H1 (cell line): ENCODE measurements around the gene SLC25A21.

Experiments used
- GABPA ChIP-seq: IDR thresholded peaks from 2 replicates; pipeline ENCODE4 v1.6.1; 2011; ENCODE audit warnings: mild to moderate bottlenecking, low read length, moderate library complexity, borderline replicate concordance; ENCODE audit not compliant: insufficient read depth
- GTF2F1 ChIP-seq: IDR thresholded peaks from 2 replicates; pipeline ENCODE4 v1.6.1; 2012; ENCODE audit warnings: low read depth, low read length, improper control_type of control experiment, borderline replicate concordance
- POLR2AphosphoS5 ChIP-seq: IDR thresholded peaks from 2 replicates; pipeline ENCODE4 v1.6.1; 2011; ENCODE audit warnings: low read depth, low read length
- TAF1 ChIP-seq: IDR thresholded peaks from 2 replicates; pipeline ENCODE4 v1.6.1; 2011; ENCODE audit warnings: mild to moderate bottlenecking, low read depth, low read length

DNA sequence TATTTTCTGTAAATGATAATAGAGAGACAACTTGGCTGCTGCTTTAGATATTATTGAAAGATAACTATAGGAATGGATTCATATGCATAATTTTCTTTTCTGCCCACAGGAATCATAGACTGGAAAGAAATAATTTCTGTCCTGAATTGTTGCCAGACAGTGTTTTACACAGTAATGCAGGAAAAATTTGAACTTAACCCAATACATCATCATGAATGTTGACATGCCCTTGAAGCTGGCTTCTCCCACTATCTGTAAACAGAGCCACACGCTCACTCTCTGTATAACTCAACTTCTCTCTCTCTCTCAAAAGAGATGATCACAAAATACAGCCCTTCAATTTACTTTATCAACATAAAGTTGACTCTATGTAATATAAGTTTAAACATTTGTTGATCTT is 454.2 kb downstream of the SLC25A21 start:
- TF ChIP-seq POLR2AphosphoS5 (no peak), GABPA (no peak), TAF1 (no peak), GTF2F1 (no peak)
